ENCODE measurements around the gene FAM76B.

- no peak for TF ChIP-seq CTCF (IDR thresholded peaks at IDR 0.05)
- no peak for TF ChIP-seq POLR2A (IDR thresholded peaks at IDR 0.05)
Measured at GRCh38 chr11:95729462-95729861, 60.1 kb downstream of the FAM76B start.

All from prostate gland (tissue), 2 donors.